Left lung (tissue), 10 donors: Measurements from ENCODE around the gene PNLIP. TPM values are rescaled to one million over a fixed set of nuclear protein-coding genes. Genes with fewer than 3 reads are reported as not detected.

Experiments used
- ATAC-seq: fragments of 200-7000 bp; cut with Tn5 transposase; one replicate; pipeline ENCODE4 v1.9.1; 2020; ENCODE audit warnings: moderate library complexity
- DNase-seq, 4 donors: peaks; one replicate each; pipeline ENCODE4 v3.0.0-alpha.2; 2013 to 2020
- H3K27ac ChIP-seq, 2 donors: fragments of 200-600 bp; sonication (generic) in 1 of 2; one replicate each; pipeline versions ENCODE4 v1.5.0 to v1.8.0; 2020 to 2021
- H3K27me3 ChIP-seq, 2 donors: fragments of 200-600 bp; sonication (generic) in 1 of 2; one replicate each; pipeline versions ENCODE4 v1.5.0 to v1.8.0; 2020 to 2021
- H3K36me3 ChIP-seq, 2 donors: fragments of 200-600 bp; sonication (generic) in 1 of 2; one replicate each; pipeline versions ENCODE4 v1.5.0 to v1.8.0; 2020 to 2021
- H3K4me1 ChIP-seq, 2 donors: fragments of 200-600 bp; one replicate each; pipeline ENCODE4 v1.8.0; 2021
- H3K4me3 ChIP-seq, 2 donors: fragments of 200-600 bp; sonication (generic) in 1 of 2; one replicate each; pipeline versions ENCODE4 v1.5.0 to v1.8.0; 2020 to 2021; ENCODE audit warnings: mild to moderate bottlenecking in 1 of 2
- H3K9me3 ChIP-seq, 2 donors: fragments of 200-600 bp; sonication (generic) in 1 of 2; one replicate each; pipeline versions ENCODE4 v1.5.0 to v1.8.0; 2020 to 2021
- CTCF ChIP-seq, 2 donors: fragments of 200-600 bp; sonication (generic) in 1 of 2; IDR thresholded peaks; one replicate each; pipeline versions ENCODE4 v1.5.0 to v1.8.0; 2021; ENCODE audit warnings: antibody characterized with exemption in 2 of 2
- intact Hi-C, 2 donors: fragments of 100-400 bp; cut with DNase I; formaldehyde crosslinking; loops; one replicate each; pipeline versions ENCODE4 v1.11.2 to v1.14.2; 2022
- polyA plus RNA-seq, 6 donors: library from polyadenylated mRNA; unstranded; fragments of 120-200 nt; gene quantifications; one replicate each; pipeline ENCODE4 v1.2.1, GENCODE V29; 2013; ENCODE audit not compliant: insufficient read length in 6 of 6
- total RNA-seq, 2 donors: library from RNA; stranded (reverse); fragmentation: NEBNext Ultra II Directional; extraction: Animal tissue kit (Norgen Biotek cat#: 25700); gene quantifications; one replicate each; pipeline ENCODE4 v1.2.1, GENCODE V29; 2021
- donor health status: DM: no; HTN: yes; CAD: no.
- donor health status: DM: no; HTN: no; CAD: no.

The PNLIP gene
- total and polyA plus RNA-seq, 8 donors = not detected

GRCh38 chr10:116613471-116613870 lies 67.7 kb downstream of the PNLIP start:
- no peak for DNase-seq
- ATAC-seq = no peak
- no peaks in the 10 kb centered on the region for H3K36me3 ChIP-seq
- peaks cover 0 to 26% of the 10 kb centered on the region in 2 donors for H3K27me3 ChIP-seq
- no peak for TF ChIP-seq CTCF (IDR thresholded peaks at IDR 0.05)
- no peak overlapping the region for H3K4me3 ChIP-seq
- no peak overlapping the region for H3K27ac ChIP-seq
- H3K4me1 ChIP-seq = no peaks in the 10 kb centered on the region
- intact Hi-C loops = no loop called here
- no peaks in the 10 kb centered on the region for H3K9me3 ChIP-seq

- no peak for DNase-seq
- H3K27me3 ChIP-seq = peaks cover 0 to 13% of the 10 kb centered on the region in 2 donors
- H3K9me3 ChIP-seq = no peaks in the 10 kb centered on the region
- H3K4me1 ChIP-seq = no peaks in the 10 kb centered on the region
- H3K27ac ChIP-seq = no peak overlapping the region
- intact Hi-C loops = no loop called here
- no peak overlapping the region for H3K4me3 ChIP-seq
- ATAC-seq = no peak
- no peak for TF ChIP-seq CTCF (IDR thresholded peaks at IDR 0.05)
- no peaks in the 10 kb centered on the region for H3K36me3 ChIP-seq
These were observed 69.1 kb downstream of the PNLIP start for GRCh38 chr10:116614796-116615195.

- Histone ChIP-seq H3K36me3 (no peaks in the 10 kb centered on the region), H3K4me3 (no peak overlapping the region), H3K9me3 (no peaks in the 10 kb centered on the region), H3K4me1 (no peaks in the 10 kb centered on the region), H3K27me3 (peaks cover 0 to 8% of the 10 kb centered on the region in 2 donors), H3K27ac (no peak overlapping the region)
- ATAC-seq (no peak), DNase-seq (no peak)
- TF ChIP-seq CTCF (IDR thresholded peaks at IDR 0.05) = no peak
- intact Hi-C loops = no loop called here
These were observed 69.6 kb downstream of the PNLIP start for GRCh38 chr10:116615199-116615776.

Other genes starting within 250 kb of the PNLIP start
- not detected for gene CCDC172, start 221.5 kb upstream of the PNLIP start, total RNA-seq
- gene CCDC172, start 221.5 kb upstream of the PNLIP start, polyA plus RNA-seq = not detected
- gene PNLIPRP3, start 118.1 kb upstream of the PNLIP start, total RNA-seq = under 1 TPM; 0.29 to 0.42 TPM
- not detected for gene PNLIPRP3, start 118.1 kb upstream of the PNLIP start, polyA plus RNA-seq
- gene PNLIPRP1, start 45.0 kb downstream of the PNLIP start, total RNA-seq = not detected
- gene PNLIPRP1, start 45.0 kb downstream of the PNLIP start, polyA plus RNA-seq = under 1 TPM in 2 of 6 donors, not detected in 4; 0.15 to 0.35 TPM
- gene PNLIPRP2, start 75.0 kb downstream of the PNLIP start, total RNA-seq = not detected
- gene PNLIPRP2, start 75.0 kb downstream of the PNLIP start, polyA plus RNA-seq = not detected
- 1 to 10 TPM; 9.1 to 9.9 TPM for gene HSPA12A, start 196.6 kb downstream of the PNLIP start, total RNA-seq
- 10 to 100 TPM; 10.4 to 13.5 (median 12.9) TPM for gene HSPA12A, start 196.6 kb downstream of the PNLIP start, polyA plus RNA-seq